HG02970 (cell line): ENCODE data around the gene NFIC.
"Not testable (repeated sequence)": the region's sequence is repeated elsewhere in the genome, so short reads cannot be mapped to it uniquely, and the experiment has no call there.

Experiments used
- ATAC-seq: cut with Tn5 transposase; IDR thresholded peaks from one replicate; pipeline ENCODE4 v1.9.1; 2021; ENCODE audit warnings: mild to moderate bottlenecking, moderate library complexity, moderate number of reproducible peaks; ENCODE audit not compliant: unreplicated experiment, low FRiP score

The NFIC gene

GRCh38 chr19:3370728-3371591, 4.6 kb downstream of the NFIC start:
- ATAC-seq = no peak

- ATAC-seq = no peak
These were observed 6.0 kb downstream of the NFIC start for GRCh38 chr19:3372413-3372812.

DNA sequence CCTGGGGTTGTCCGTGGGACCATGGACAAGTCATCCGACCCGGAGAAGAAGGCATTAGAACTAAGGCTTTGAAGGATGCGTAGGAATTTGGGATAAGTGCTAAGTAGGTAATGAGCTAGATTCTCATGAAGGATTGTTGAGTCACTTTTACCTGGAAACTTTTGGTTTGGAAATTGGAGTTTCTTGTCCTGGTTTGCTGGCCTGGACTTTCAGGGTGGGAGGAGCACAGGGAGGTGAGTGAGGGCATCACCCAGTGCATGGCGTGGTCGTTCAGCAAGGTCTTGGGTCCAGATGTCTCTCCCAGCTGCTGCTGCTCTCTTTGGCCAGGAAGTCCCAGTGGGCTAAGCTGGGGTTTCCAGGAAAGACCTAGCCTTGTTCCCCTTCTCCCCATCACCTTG, 7.6 kb downstream of the NFIC start:
- ATAC-seq = no peak

DNA sequence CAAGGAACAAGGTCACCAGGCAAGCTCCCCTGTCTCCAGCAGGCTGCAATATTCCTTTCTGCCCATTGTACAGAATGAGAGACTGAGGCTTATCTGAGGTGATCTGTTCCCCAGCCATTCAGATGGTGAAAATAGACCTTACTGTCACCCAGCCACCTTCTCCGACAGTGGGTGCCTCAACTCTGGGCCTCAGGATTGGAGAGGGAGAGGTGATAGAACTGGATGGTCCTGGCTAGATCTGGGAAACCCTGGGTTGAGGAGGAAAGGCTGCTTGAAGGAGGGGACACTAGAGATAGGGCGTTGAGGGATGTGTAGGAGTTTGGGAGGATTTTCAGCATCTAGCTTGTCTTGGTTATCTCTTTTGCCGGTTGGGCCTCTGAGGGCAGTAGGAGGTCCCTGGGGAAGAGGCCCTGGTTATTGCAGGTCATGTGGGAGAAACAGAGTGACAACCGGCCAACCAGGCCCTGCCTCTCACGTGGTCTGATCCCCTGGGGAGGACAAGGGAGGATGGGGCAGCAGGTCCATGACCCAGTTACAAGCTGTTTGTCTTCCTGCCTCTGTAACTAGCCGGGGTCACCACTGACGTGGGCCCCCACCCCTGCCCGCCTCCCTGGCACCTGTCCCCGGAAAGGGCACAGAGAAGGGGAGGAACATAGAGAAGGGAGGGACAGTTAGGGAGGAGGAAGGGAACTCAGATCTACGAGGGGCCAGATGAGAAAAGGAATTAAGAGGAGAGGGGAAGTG, 8.2 kb downstream of the NFIC start:
- ATAC-seq = no peak

- ATAC-seq = no peak
These were observed 9.1 kb downstream of the NFIC start for GRCh38 chr19:3375221-3376090.

DNA sequence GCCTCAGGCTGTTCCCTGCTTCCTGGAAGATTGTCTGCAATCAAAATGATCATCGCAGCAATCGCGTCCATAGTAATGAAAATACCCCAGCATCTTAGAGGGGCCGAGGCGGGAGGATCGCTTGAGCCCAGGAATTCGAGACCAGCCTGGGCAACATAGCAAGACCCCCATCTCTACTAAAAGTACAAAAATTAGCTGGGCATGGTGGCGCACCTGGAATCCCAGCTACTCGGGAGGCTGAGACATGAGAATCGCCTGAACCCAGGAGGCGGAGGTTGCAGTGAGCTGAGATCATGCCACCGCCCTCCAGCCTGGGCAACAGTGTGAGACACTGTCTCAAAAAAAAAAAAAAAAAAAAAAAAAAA, 9.7 kb downstream of the NFIC start:
- ATAC-seq = not testable (repeated sequence)

- ATAC-seq = no peak
These were observed 12.2 kb downstream of the NFIC start for GRCh38 chr19:3378352-3379150.

DNA sequence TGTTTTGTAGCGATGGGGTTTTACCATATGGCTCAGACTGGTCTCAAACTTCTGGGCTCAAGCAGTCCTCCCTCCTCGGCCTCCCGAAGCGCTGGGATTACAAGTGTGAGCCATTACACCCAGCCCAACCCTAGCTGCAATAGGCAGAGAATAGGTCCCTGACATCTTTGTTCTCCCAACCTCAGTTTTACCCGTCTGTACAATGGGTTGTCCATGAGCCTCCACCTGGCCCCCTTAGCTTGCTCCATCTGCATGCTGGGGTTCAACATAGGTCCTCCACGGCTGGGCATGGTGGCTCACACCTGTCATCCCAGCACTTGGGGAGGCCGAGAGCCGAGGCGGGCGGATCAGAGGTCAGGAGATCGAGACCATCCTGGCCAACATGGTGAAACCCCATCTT, 14.4 kb downstream of the NFIC start:
- no peak for ATAC-seq

GRCh38 chr19:3381701-3382372, 15.5 kb downstream of the NFIC start:
- ATAC-seq = no peak

DNA sequence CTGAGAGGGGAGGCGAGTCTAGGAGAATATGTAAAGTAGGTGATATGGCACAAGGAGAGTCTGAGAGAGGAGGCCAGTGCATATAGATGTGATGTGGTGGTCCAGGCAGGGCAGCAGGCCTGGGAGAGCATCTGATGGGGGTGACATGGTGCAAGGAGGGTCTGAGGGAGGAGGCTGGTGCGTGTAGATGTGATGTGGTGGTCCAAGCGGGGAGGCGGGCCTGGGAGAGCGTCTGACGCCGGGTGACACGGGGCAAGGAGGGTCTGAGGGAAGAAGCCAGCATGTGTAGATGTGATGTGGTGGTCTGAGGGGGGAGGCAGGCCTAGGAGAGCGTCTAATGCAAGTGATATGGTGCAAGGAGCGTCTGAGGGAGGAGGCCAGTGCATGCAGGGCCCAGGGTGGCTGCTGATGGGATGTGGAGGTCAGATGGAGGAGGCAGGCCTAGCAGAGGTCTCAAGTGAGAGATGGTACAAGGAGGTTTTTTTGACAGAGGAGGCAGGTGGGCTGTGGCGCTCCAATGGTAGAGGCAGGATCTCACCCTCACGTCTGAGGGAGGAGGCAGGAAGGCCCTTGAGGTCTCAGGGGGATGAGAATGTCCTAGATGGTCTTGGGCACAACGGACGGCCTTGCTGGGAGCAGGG, 16.2 kb downstream of the NFIC start:
- ATAC-seq = no peak

- ATAC-seq = no peak
These were observed 16.8 kb downstream of the NFIC start for GRCh38 chr19:3383121-3383722.

GRCh38 chr19:3386447-3387234, 20.3 kb downstream of the NFIC start:
- no peak for ATAC-seq

DNA sequence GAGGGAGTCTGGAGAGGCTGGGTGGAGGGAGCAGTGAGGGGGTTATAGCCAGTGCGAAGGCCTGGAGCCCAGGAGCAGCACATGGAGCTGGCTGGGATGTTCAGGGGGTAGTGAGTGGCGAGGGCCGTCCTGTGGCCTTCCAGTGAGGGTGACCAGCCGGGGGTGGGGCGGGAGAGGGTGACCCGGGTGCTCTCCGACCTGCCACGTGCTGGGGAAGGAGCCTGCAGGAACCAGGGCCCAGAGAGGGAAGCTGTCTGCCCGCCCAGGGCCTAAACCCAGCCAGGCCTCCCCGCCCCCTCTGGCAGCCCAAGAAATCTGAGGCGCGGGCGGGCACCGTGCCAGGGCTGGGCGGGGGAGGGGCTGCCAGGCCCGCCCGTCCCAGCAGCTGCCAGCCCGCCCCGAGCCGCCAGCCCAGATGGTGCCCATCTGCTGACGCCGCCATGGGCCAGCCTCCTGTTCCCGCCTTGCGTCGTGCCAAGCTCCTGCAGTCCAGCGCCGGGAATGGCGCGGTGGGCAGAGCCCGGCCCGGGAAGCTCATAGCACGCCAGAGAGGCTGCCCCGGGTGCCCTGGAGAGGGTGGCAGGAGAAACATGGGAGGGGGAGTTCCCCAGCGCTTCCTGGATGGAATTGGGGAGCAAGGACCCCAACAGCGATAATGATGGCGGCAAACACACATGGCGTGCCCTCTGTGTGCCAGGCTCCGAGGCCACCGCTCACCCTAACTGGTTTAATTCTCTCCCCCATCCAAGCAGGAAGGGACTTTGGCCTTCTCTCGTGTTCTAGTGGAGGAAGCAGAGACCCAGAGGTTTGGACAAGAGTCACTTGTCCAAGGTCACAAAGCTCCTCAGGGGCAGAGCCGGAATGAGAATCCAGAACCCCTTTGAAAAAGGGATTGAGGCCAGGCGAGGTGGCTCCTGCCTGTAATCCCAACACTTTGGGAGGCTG, 21.5 kb downstream of the NFIC start:
- ATAC-seq = no peak

GRCh38 chr19:3389446-3389778, 23.0 kb downstream of the NFIC start:
- ATAC-seq = no peak

DNA sequence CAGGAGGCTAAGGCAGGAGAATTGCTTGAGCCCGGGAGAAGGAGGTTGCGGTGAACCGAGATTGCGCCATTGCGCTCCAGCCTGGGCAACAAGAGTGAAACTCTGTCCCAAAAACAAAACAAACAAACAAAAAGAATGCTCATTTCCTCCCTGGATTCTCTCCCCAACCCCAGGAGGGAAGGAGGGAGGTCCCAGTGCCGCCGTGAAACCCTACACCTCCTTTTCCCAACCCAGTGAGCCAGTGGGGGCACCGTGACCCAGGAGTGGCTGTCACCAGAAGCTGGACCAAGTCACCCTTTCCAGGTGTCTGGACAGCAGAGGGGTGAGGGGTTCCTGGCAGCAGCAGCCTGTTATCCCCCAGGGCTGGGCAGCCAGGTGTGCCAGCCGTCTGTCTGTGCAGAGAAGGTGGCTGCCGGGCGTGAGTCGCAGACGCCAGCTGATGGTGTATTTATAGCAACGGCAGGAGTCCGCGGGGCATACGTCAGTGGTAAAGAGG, 23.5 kb downstream of the NFIC start:
- ATAC-seq = no peak

DNA sequence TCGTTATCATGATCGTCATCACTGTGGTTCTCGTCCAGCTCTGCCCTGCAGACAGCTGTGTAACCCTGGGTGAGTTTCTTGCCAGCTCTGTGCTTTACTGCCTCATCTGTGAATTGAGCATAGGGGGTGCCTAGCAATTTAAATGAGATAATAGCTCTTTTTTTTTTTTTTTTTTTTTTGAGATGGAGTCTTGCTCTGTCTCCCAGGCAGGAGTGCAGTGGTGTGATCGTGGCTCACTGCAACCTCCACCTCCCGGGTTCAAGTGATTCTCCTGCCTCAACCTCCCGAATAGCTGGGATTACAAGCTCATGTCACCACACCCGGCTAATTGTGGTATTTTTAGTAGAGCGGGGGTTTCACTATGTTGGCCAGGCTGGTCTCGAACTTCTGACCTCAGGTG, 25.5 kb downstream of the NFIC start:
- ATAC-seq = not testable (repeated sequence)

DNA sequence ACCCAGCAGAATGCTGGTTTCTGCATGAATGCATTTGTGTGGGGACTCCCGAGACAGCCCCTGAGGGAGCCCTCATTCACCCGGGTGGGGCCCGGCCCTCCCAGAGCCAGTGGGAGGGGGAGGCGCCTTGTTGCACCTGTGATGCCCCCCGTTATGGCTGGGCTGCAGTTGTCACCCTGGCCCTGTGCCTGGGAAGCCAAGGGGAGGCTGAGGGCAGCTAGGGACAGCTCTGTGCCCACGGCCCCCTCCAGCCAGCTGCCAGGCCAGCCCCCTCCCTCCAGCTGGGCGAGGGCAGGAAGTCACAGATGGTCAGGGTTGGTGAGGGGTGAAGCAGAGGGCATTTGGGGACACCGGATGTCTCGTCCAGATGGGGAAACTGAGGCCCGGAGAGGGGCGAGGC, 26.1 kb downstream of the NFIC start:
- ATAC-seq = no peak
